Measurements from ENCODE around the gene MAP2K3.

DNA sequence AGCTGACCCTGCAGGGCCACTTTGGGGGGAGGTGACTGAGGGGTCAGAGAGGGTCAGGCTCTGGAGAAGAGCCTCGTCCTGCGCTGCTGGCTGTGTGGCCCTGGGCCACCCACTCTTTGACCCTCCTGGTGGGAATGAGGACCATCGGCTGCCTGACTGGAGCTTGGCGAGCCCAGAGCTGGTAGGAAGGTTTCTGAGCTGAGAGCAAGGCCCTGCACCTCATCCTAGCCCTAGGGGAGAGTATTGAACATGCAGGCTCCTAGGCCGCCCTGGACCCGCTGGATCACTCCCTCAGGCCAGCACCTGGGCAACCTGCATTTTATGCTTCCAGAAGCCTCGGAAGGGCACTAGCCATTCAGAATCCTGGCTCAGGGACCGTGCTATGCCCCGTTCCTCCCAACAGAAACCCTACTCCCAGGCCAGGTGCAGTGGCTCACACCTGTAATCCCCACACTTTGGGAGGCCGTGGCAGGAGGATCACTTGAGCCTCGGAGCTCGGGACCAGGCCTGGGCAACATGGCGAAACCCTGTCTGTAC lies 14.5 kb downstream of the MAP2K3 start:
- TF ChIP-seq, protein P1, sequence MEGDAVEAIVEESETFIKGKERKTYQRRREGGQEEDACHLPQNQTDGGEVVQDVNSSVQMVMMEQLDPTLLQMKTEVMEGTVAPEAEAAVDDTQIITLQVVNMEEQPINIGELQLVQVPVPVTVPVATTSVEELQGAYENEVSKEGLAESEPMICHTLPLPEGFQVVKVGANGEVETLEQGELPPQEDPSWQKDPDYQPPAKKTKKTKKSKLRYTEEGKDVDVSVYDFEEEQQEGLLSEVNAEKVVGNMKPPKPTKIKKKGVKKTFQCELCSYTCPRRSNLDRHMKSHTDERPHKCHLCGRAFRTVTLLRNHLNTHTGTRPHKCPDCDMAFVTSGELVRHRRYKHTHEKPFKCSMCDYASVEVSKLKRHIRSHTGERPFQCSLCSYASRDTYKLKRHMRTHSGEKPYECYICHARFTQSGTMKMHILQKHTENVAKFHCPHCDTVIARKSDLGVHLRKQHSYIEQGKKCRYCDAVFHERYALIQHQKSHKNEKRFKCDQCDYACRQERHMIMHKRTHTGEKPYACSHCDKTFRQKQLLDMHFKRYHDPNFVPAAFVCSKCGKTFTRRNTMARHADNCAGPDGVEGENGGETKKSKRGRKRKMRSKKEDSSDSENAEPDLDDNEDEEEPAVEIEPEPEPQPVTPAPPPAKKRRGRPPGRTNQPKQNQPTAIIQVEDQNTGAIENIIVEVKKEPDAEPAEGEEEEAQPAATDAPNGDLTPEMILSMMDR (conservative IDR thresholded peaks at IDR 0.05) = no peak
- no peak for TF ChIP-seq EZH2 (IDR thresholded peaks at IDR 0.05; ENCODE audit: low read depth)

Data from PC-9 (cell line).